NOMO-1 (cell line): ENCODE data around the gene EIF4G3.
"Not testable (repeated sequence)": the region's sequence is repeated elsewhere in the genome, so short reads cannot be mapped to it uniquely, and the experiment has no call there.

Experiments used
- DNase-seq, 2 experiments: peaks; one replicate each; lab custom pipeline; 2025; ENCODE audit not compliant: unreplicated experiment in 2 of 2; lab: John Stamatoyannopoulos, UW

Gene EIF4G3, protein sequence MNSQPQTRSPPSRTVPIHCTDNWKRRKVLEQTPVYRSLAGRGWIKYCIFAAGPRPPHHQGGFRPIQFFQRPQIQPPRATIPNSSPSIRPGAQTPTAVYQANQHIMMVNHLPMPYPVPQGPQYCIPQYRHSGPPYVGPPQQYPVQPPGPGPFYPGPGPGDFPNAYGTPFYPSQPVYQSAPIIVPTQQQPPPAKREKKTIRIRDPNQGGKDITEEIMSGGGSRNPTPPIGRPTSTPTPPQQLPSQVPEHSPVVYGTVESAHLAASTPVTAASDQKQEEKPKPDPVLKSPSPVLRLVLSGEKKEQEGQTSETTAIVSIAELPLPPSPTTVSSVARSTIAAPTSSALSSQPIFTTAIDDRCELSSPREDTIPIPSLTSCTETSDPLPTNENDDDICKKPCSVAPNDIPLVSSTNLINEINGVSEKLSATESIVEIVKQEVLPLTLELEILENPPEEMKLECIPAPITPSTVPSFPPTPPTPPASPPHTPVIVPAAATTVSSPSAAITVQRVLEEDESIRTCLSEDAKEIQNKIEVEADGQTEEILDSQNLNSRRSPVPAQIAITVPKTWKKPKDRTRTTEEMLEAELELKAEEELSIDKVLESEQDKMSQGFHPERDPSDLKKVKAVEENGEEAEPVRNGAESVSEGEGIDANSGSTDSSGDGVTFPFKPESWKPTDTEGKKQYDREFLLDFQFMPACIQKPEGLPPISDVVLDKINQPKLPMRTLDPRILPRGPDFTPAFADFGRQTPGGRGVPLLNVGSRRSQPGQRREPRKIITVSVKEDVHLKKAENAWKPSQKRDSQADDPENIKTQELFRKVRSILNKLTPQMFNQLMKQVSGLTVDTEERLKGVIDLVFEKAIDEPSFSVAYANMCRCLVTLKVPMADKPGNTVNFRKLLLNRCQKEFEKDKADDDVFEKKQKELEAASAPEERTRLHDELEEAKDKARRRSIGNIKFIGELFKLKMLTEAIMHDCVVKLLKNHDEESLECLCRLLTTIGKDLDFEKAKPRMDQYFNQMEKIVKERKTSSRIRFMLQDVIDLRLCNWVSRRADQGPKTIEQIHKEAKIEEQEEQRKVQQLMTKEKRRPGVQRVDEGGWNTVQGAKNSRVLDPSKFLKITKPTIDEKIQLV (N-terminal part only)

GRCh38 chr1:21176586-21177555 lies at the start of gene EIF4G3:
EIF4G3 (minus strand) TSS chr1:21176897; CDS start chr1:21002742, 174,155 bp downstream.
- DNase-seq, result peak; percentile 96

- DNase-seq, result no peak
Observed at GRCh38 chr1:21225065-21225464, 48.4 kb upstream of the EIF4G3 start.

- DNase-seq, result no peak
Observed at GRCh38 chr1:21220815-21221214, 44.1 kb upstream of the EIF4G3 start.

DNA sequence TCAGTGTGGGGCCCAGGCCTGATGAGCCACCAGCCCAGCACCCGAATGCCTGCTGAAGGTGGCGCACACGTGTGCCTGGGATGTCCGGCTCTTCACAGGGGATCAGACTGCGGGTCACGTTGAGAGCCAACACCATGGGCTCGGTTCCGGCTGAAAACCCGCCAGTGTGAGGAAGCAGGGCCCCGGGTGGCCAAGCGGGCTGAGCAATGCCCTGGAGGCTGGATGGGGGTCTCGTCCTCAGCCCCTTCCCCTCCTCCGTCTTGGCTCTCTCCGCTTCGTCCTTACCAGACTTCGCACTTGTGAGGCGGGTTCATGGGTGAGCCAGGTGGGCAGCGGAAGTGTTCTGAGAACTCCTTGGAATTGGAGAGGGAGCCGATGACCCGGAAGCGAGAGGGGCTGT lies 43.0 kb upstream of the EIF4G3 start:
- DNase-seq, result no peak

- DNase-seq, result no peak
Observed at GRCh38 chr1:21217812-21218596, 41.3 kb upstream of the EIF4G3 start.

DNA sequence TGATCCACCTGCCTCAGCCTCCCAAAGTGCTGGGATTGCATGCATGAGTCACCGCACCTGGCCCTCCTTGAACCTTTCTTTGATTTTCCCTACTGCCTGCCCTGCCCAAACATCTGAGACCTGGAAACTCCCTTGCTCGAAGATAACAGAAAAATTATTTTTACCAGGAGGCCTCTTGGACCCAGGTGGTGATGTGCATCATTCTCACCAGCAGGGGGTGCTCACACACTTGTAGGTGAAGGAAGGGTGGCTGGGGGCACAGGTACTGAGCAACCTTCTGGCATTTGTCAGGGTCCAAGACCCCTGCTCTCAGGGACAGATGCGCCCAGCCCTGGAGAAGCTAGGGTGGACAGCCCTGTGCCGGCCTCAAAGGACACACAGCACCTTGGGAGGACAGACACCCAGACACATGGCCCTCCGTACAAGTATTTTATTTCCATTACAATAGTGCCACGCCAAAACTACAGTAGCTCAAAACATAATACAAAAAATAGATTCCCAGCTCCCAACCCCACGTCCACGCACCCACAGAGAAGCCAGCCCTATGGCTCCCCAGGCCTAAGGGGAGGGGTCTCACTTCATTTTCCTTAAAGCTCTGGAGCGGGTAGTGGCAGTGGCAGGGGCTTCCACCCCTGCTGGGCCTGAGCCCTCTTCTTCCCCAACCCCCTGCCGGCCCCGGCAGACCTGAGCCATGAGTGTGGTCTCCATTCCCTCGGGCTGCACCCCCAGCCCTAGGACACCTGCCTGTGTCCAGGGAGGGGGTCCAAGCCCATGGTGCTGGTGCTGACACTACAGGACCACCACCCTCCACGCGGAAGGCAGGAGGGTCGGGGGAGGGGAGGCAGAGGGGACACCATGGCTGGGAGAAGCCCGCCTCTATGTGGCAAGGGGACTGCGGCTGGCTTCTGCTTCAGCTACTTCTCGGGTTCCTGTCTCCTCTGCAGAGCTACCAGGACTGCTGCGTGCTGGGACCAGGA lies 40.4 kb upstream of the EIF4G3 start:
- DNase-seq, result peak in 1 of 2 experiments; percentile 22

GRCh38 chr1:21212126-21212525 lies 35.4 kb upstream of the EIF4G3 start:
- no peak for DNase-seq

DNA sequence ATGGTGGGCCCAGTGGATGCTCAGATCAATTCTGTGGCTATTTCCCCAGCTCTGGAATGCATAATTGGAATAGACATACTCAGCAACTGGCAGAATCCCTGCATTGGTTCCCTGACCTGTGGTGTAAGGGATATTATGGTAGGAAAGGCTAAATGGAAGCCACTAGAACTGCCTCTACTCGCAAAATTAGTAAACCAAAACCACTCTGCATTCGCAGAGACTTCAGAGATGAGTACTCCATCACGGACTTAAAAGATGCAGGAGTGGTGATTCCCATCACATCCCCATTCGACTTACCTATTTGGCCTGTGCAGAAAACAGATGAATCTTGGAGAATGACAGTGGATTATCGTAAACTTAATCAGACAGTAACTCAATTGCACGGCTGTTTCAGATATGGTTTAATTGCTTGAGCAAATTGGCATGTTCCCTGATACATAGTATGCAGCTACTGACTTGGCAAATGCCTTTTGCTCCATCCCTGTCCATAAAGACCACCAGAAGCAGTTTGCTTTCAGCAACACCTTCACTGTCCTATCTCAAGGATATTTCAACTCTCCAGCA lies 31.5 kb upstream of the EIF4G3 start:
- not testable (repeated sequence) for DNase-seq

- no peak for DNase-seq
Observed at GRCh38 chr1:21206117-21206516, 29.4 kb upstream of the EIF4G3 start.

GRCh38 chr1:21205416-21205815 lies 28.7 kb upstream of the EIF4G3 start:
- DNase-seq, result no peak

GRCh38 chr1:21201650-21202049 lies 25.0 kb upstream of the EIF4G3 start:
- DNase-seq, result no peak

DNA sequence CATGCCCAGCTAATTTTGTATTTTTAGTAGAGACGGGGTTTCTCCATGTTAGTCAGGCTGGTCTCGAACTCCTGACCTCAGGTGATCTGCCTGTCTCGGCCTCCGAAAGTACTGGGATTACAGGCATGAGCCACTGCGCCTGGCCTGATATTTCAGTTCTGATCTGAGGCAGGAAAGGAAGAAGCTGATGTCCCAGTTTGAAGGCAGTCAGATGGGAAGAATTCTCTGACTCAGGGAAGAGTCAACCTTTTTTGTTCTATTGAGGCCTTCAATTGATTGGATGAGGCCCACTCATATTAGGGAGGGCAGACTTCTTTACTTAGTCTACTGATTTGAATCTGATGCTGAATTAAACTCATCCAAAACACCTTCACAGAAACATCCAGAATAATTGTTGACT lies 24.5 kb upstream of the EIF4G3 start:
- DNase-seq, result not testable (repeated sequence)

DNA sequence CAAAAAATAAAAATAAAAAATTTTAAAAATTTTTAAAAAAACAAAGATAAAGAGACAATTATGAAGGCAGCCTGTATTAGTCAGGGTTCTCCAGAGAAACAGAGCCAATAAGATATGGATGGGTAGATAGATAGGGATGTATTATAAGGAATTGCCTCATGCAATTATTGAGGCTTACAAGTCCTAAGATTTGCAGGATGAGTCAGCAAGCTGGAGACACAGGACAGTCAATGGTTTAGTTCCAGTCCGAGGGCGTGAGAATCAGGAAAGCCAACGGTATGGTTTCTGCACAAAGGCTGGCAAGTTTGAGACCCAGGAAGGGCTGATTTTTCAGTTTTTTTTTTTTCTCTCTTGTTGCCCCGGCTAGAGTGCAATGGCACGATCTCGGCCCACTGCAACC lies 24.1 kb upstream of the EIF4G3 start:
- DNase-seq, result no peak

- no peak for DNase-seq
Observed at GRCh38 chr1:21198929-21199328, 22.2 kb upstream of the EIF4G3 start.

DNA sequence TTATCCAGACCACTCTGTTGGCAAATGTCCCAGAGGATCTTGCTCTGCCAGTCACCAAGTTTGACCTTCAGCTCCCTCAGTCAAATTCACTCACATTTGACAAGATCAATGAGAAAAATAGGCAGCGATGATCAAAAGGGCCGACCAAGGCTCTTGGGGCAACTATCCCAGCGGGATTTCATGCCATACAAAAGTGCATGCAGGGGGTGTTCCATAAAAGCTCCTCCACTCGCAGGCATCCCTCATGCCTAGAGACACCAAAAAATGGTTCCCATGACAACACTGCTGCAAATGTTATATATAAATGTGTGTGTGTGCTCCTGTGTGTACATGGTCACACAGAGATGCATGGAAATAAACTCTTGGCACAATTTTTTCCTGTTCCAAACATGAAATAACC lies 16.2 kb upstream of the EIF4G3 start:
- DNase-seq, result no peak

GRCh38 chr1:21192284-21192683 lies 15.6 kb upstream of the EIF4G3 start:
- DNase-seq, result no peak

GRCh38 chr1:21190771-21191170 lies 14.1 kb upstream of the EIF4G3 start:
- DNase-seq, result not testable (repeated sequence)
